NCI-H524 treated with DMSO at 0.1 percent for 48 hours (cell line): ENCODE data around the gene CCDC177.
"Not testable (repeated sequence)": the region's sequence is repeated elsewhere in the genome, so short reads cannot be mapped to it uniquely, and the experiment has no call there.

Source experiments
- DNase-seq: peaks from one replicate; lab custom pipeline; 2025; lab: John Stamatoyannopoulos, UW

CCDC177 gene

GRCh38 chr14:69599431-69599830, 24.8 kb upstream of the CCDC177 start:
- not testable (repeated sequence) for DNase-seq

- no peak for DNase-seq
These were observed 20.7 kb upstream of the CCDC177 start for GRCh38 chr14:69595336-69595735.

GRCh38 chr14:69594846-69595245, 20.2 kb upstream of the CCDC177 start:
- no peak for DNase-seq

GRCh38 chr14:69593018-69593677, 18.5 kb upstream of the CCDC177 start:
- DNase-seq = peak; percentile 100

- peak; percentile 62 for DNase-seq
These were observed 16.6 kb upstream of the CCDC177 start for GRCh38 chr14:69591317-69591716.

GRCh38 chr14:69587389-69587788, 12.7 kb upstream of the CCDC177 start:
- no peak for DNase-seq

GRCh38 chr14:69586404-69586803, 11.7 kb upstream of the CCDC177 start:
- no peak for DNase-seq

GRCh38 chr14:69584389-69584788, 9.7 kb upstream of the CCDC177 start:
- no peak for DNase-seq

GRCh38 chr14:69582829-69583228, 8.2 kb upstream of the CCDC177 start:
- DNase-seq = no peak

GRCh38 chr14:69582212-69582611, 7.5 kb upstream of the CCDC177 start:
- no peak for DNase-seq

- peak; percentile 86 for DNase-seq
These were observed 6.8 kb upstream of the CCDC177 start for GRCh38 chr14:69581316-69581935.

GRCh38 chr14:69580009-69580577, 5.4 kb upstream of the CCDC177 start:
- DNase-seq = peak; percentile 81

- DNase-seq = no peak
These were observed 4.8 kb upstream of the CCDC177 start for GRCh38 chr14:69579476-69579875.

- DNase-seq = no peak
These were observed 254 bp upstream of the CCDC177 start for GRCh38 chr14:69574954-69575295.

- DNase-seq = peak; percentile 86
These were observed 824 bp downstream of the CCDC177 start for GRCh38 chr14:69573831-69574262.

- peak; percentile 86 for DNase-seq
These were observed 1.4 kb downstream of the CCDC177 start for GRCh38 chr14:69573205-69573830.

- DNase-seq = no peak
These were observed 1.9 kb downstream of the CCDC177 start for GRCh38 chr14:69572841-69573135.

- DNase-seq = no peak
These were observed 2.4 kb downstream of the CCDC177 start for GRCh38 chr14:69572030-69572840.

- DNase-seq = no peak
These were observed 3.1 kb downstream of the CCDC177 start for GRCh38 chr14:69571449-69572029.

GRCh38 chr14:69570836-69571330, 3.8 kb downstream of the CCDC177 start:
- no peak for DNase-seq

- no peak for DNase-seq
These were observed 4.8 kb downstream of the CCDC177 start for GRCh38 chr14:69569859-69570258.

GRCh38 chr14:69567563-69567962, 7.1 kb downstream of the CCDC177 start:
- no peak for DNase-seq
